Renal cortical epithelial cell (primary cell): ENCODE measurements around the gene PGLYRP4. TPM values are rescaled to one million over a fixed set of nuclear protein-coding genes. Genes with fewer than 3 reads are reported as not detected.

Source experiments
- DNase-seq: peaks from one replicate; pipeline ENCODE4 v3.0.0-alpha.2; 2011; ENCODE audit warnings: low read depth
- total RNA-seq: library from RNA; depleted of rRNA; stranded (reverse); fragments of >200 nt; gene quantifications from 2 replicates; pipeline ENCODE4 v1.2.3, GENCODE V29; 2014

The PGLYRP4 gene
- not detected in 2 replicates for total RNA-seq

- no peak for DNase-seq
Observed at GRCh38 chr1:153348511-153349362, at the start of gene PGLYRP4. Gene PGLYRP4, minus strand, starts transcription at chr1:153348841. Its CDS starts 909 bp downstream, at chr1:153347932.

- no peak for DNase-seq
Observed at GRCh38 chr1:153397924-153398651, 49.4 kb upstream of the PGLYRP4 start.

GRCh38 chr1:153397051-153397923, 48.6 kb upstream of the PGLYRP4 start:
- no peak for DNase-seq

- DNase-seq, result no peak
Observed at GRCh38 chr1:153396461-153396860, 47.8 kb upstream of the PGLYRP4 start.

GRCh38 chr1:153395776-153396175, 47.1 kb upstream of the PGLYRP4 start:
- no peak for DNase-seq

GRCh38 chr1:153395136-153395685, 46.6 kb upstream of the PGLYRP4 start:
- no peak for DNase-seq

- no peak for DNase-seq
Observed at GRCh38 chr1:153394391-153394790, 45.8 kb upstream of the PGLYRP4 start.

GRCh38 chr1:153393926-153394325, 45.3 kb upstream of the PGLYRP4 start:
- DNase-seq, result no peak

- no peak for DNase-seq
Observed at GRCh38 chr1:153392822-153393221, 44.2 kb upstream of the PGLYRP4 start.

- DNase-seq, result no peak
Observed at GRCh38 chr1:153392258-153392657, 43.6 kb upstream of the PGLYRP4 start.

GRCh38 chr1:153390938-153391710, 42.5 kb upstream of the PGLYRP4 start, which contains the start of gene S100A8:
Gene S100A8, minus strand, starts transcription at chr1:153391073. Its CDS starts 538 bp downstream, at chr1:153390535.
- DNase-seq, result peak; percentile 11

GRCh38 chr1:153389973-153390879, 41.6 kb upstream of the PGLYRP4 start:
- DNase-seq, result no peak

GRCh38 chr1:153389401-153389800, 40.8 kb upstream of the PGLYRP4 start:
- DNase-seq, result no peak

- DNase-seq, result no peak
Observed at GRCh38 chr1:153387785-153388184, 39.1 kb upstream of the PGLYRP4 start.

- no peak for DNase-seq
Observed at GRCh38 chr1:153387001-153387400, 38.4 kb upstream of the PGLYRP4 start.

- DNase-seq, result no peak
Observed at GRCh38 chr1:153386500-153386901, 37.9 kb upstream of the PGLYRP4 start.

- DNase-seq, result no peak
Observed at GRCh38 chr1:153384958-153385580, 36.4 kb upstream of the PGLYRP4 start.

- no peak for DNase-seq
Observed at GRCh38 chr1:153380711-153381110, 32.1 kb upstream of the PGLYRP4 start.

GRCh38 chr1:153379591-153379990, 30.9 kb upstream of the PGLYRP4 start:
- DNase-seq, result no peak
